Bronchial epithelial cell (primary cell): Measurements from ENCODE around the gene C10orf120. TPM values are rescaled to one million over a fixed set of nuclear protein-coding genes. Genes with fewer than 3 reads are reported as not detected.

Source experiments
- DNase-seq: peaks from one replicate; pipeline ENCODE4 v3.0.0-alpha.2; 2010; ENCODE audit warnings: low read depth
- FAIRE-seq: peaks from 2 replicates; lab custom pipeline; 2011; peaks lifted over from hg19 to GRCh38; lab: Jason Lieb, UNC
- H3K27me3 ChIP-seq: 2 replicates; pipeline ENCODE4 v1.5.1; 2011; ENCODE audit warnings: low read length; ENCODE audit not compliant: control insufficient read depth, insufficient read depth
- H3K36me3 ChIP-seq: 2 replicates; pipeline ENCODE4 v1.5.1; 2011; ENCODE audit warnings: low read length; ENCODE audit not compliant: control insufficient read depth, insufficient read depth
- H3K4me3 ChIP-seq: 2 replicates; pipeline ENCODE4 v1.5.1; 2011; ENCODE audit warnings: mild to moderate bottlenecking, low read depth, low read length, control low read depth
- total RNA-seq: library from RNA; depleted of rRNA; stranded (reverse); fragments of >200 nt; gene quantifications from 2 replicates; pipeline ENCODE4 v1.2.1, GENCODE V29; 2014
- TF ChIP-seq, protein P1 (sequence below): IDR thresholded peaks from 2 replicates; pipeline ENCODE4 v1.5.1; 2011; ENCODE audit warnings: mild to moderate bottlenecking, moderate library complexity, low read length, control low read depth, inconsistent platforms; ENCODE audit not compliant: insufficient read depth, severe bottlenecking

The C10orf120 gene
- total RNA-seq, 1 donor from 2014 or later = not detected

- Histone ChIP-seq H3K36me3 (no peaks in the 10 kb centered on the region), H3K27me3 (no peaks in the 10 kb centered on the region), H3K4me3 (no peak overlapping the region)
- TF ChIP-seq, protein P1, sequence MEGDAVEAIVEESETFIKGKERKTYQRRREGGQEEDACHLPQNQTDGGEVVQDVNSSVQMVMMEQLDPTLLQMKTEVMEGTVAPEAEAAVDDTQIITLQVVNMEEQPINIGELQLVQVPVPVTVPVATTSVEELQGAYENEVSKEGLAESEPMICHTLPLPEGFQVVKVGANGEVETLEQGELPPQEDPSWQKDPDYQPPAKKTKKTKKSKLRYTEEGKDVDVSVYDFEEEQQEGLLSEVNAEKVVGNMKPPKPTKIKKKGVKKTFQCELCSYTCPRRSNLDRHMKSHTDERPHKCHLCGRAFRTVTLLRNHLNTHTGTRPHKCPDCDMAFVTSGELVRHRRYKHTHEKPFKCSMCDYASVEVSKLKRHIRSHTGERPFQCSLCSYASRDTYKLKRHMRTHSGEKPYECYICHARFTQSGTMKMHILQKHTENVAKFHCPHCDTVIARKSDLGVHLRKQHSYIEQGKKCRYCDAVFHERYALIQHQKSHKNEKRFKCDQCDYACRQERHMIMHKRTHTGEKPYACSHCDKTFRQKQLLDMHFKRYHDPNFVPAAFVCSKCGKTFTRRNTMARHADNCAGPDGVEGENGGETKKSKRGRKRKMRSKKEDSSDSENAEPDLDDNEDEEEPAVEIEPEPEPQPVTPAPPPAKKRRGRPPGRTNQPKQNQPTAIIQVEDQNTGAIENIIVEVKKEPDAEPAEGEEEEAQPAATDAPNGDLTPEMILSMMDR = no peak
- FAIRE-seq = no peak
- DNase-seq = no peak
Measured at GRCh38 chr10:122672655-122673054, 27.0 kb downstream of the C10orf120 start.

DNA sequence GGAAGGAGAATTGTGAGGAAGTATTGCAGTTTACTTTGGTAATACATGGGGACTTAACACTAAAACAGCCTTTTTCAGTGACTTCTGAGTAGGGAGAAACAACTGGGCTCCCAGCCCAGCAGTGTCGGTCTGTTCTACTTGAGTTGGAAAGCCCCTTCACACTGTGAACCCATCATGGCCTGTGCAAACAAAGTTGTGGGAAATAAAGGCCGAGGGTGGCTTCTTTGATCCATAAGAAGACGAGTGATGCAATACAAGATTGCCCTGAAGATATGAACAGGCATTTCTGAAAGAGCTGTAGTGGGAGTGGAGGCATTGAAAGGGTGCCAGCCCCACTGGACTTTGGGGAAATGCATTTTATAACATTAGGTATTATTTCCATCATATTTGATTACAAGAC, 28.3 kb downstream of the C10orf120 start:
- DNase-seq (no peak), FAIRE-seq (no peak)
- TF ChIP-seq, protein P1 = no peak
- H3K27me3 ChIP-seq = no peaks in the 10 kb centered on the region
- no peaks in the 10 kb centered on the region for H3K36me3 ChIP-seq
- H3K4me3 ChIP-seq = no peak overlapping the region

DNA sequence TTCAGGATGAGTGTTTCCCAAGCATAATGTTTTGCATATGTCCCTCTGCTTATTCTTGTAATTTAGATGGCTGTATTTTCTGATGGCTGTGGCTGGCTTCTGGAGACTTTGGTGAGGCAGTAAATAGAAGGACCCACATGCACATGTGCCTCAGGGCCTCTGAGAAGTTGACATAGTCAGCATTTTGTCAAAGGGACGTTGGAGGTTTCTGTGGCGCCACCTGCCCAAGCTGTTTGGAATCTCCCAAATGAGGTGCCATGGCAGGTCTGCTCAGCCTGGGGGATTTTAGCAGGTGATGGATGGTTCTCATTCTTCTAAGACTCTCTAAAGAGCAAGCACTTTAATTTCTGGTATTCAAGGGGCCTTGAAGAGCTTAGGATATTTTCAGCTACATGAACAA, 29.8 kb downstream of the C10orf120 start:
- Histone ChIP-seq H3K4me3 (no peak overlapping the region), H3K36me3 (no peaks in the 10 kb centered on the region), H3K27me3 (no peaks in the 10 kb centered on the region)
- TF ChIP-seq, protein P1 = no peak
- DNase-seq (no peak), FAIRE-seq (no peak)

GRCh38 chr10:122669045-122669444, 30.6 kb downstream of the C10orf120 start:
- Histone ChIP-seq H3K4me3 (no peak overlapping the region), H3K27me3 (no peaks in the 10 kb centered on the region), H3K36me3 (no peaks in the 10 kb centered on the region)
- TF ChIP-seq, protein P1 = no peak
- DNase-seq (no peak), FAIRE-seq (no peak)

- no peak for FAIRE-seq
- no peaks in the 10 kb centered on the region for H3K36me3 ChIP-seq
Measured at GRCh38 chr10:122665946-122666345, 33.7 kb downstream of the C10orf120 start.

More at GRCh38 chr10:122665946-122666345, 33.7 kb downstream of the C10orf120 start:
- no peak overlapping the region for H3K4me3 ChIP-seq
- DNase-seq = no peak
- TF ChIP-seq, protein P1 = no peak
- H3K27me3 ChIP-seq = no peaks in the 10 kb centered on the region
